GM12878 (cell line): Measurements from ENCODE around the gene MEI1. TPM values are rescaled to one million over a fixed set of nuclear protein-coding genes. Genes with fewer than 3 reads are reported as not detected.

Experiments
- ATAC-seq: fragments of 200-7000 bp; cut with Tn5 transposase; 3 replicates; pipeline ENCODE4 v1.9.1; 2020; ENCODE audit warnings: mild to moderate bottlenecking, moderate library complexity
- BruUV-seq: library from RNA; stranded (reverse); fragments of 400-500 nt; replicated peaks from 2 replicates; lab custom pipeline; 2021; lab: Mats Ljungman, UMichigan
- CTCF ChIA-PET: fragments of 300-600 bp; sonication (Branson Sonifier 250); formaldehyde crosslinking; extraction: SDS; loops from one replicate; lab custom pipeline; 2021; ENCODE audit warnings: inconsistent platforms; lab: Yijun Ruan, JAX
- POLR2A ChIA-PET: fragments of 350-600 bp; formaldehyde crosslinking; extraction: SDS; loops from one replicate; lab custom pipeline; 2021; ENCODE audit warnings: inconsistent platforms; lab: Charles Lee
- RAD21 ChIA-PET: fragments of 300-600 bp; sonication (Branson Sonifier 250); formaldehyde crosslinking; loops from one replicate; lab custom pipeline; 2023; ENCODE audit warnings: antibody characterized with exemption; ENCODE audit not compliant: unreplicated experiment; lab: Charles Lee
- SMC1A ChIA-PET: fragments of 300-600 bp; sonication (Branson Sonifier 250); formaldehyde crosslinking; loops from one replicate; lab custom pipeline; 2023; ENCODE audit not compliant: unreplicated experiment, uncharacterized antibody; lab: Charles Lee
- DNase-seq: peaks from one replicate; pipeline ENCODE4 v3.0.0-alpha.2; 2011; ENCODE audit warnings: low read depth, low spot score
- FAIRE-seq: peaks from 3 replicates; lab custom pipeline; 2011; peaks lifted over from hg19 to GRCh38; lab: Jason Lieb, UNC
- H2AFZ ChIP-seq: 2 replicates; pipeline ENCODE4 v1.6.0; 2011; ENCODE audit warnings: low read depth, low read length, control low read depth; ENCODE audit not compliant: control insufficient read depth
- H3K27ac ChIP-seq: 2 replicates; pipeline ENCODE4 v1.5.1; 2011; ENCODE audit warnings: control low read depth; ENCODE audit not compliant: control insufficient read depth, insufficient read depth
- H3K27me3 ChIP-seq, 2 experiments: replicated peaks in 1 of 2; 2 replicates each; pipeline versions ENCODE4 v1.6.0 to v1.6.1; 2011; ENCODE audit warnings: low read length in 1 of 2; ENCODE audit not compliant: control insufficient read depth in 2 of 2, insufficient read depth in 2 of 2
- H3K36me3 ChIP-seq, 2 experiments: 2 replicates each; pipeline ENCODE4 v1.5.1; 2011; ENCODE audit warnings: low read length in 1 of 2; ENCODE audit not compliant: control insufficient read depth in 2 of 2, insufficient read depth in 2 of 2
- H3K4me1 ChIP-seq: 2 replicates; pipeline ENCODE4 v1.6.1; 2011; ENCODE audit warnings: mild to moderate bottlenecking, low read length, moderate library complexity, mixed read lengths; ENCODE audit not compliant: control insufficient read depth, insufficient read depth
- H3K4me2 ChIP-seq: 2 replicates; pipeline ENCODE4 v1.6.0; 2011; ENCODE audit warnings: control low read depth; ENCODE audit not compliant: control insufficient read depth, insufficient read depth
- H3K4me3 ChIP-seq: fragments of 200-600 bp; sonication (generic); 2 replicates; pipeline ENCODE4 v1.5.1; 2016
- H3K79me2 ChIP-seq: 2 replicates; pipeline ENCODE4 v1.6.0; 2011; ENCODE audit warnings: low read length; ENCODE audit not compliant: control insufficient read depth, insufficient read depth
- H3K9ac ChIP-seq: 2 replicates; pipeline ENCODE4 v1.8.0; 2011; ENCODE audit warnings: low read length, control low read depth, mixed read lengths; ENCODE audit not compliant: control insufficient read depth, insufficient read depth
- H3K9me3 ChIP-seq: replicated peaks from 3 replicates; pipeline ENCODE4 v1.5.1; 2011; ENCODE audit warnings: mild to moderate bottlenecking, low read length; ENCODE audit not compliant: control insufficient read depth, insufficient read depth
- H4K20me1 ChIP-seq: 2 replicates; pipeline ENCODE4 v1.6.0; 2011; ENCODE audit not compliant: control insufficient read depth, insufficient read depth
- BMI1 ChIP-seq: fragments of 450-650 bp; IDR thresholded peaks from 2 replicates; pipeline ENCODE4 v1.6.1; 2016; ENCODE audit warnings: mild to moderate bottlenecking, moderate library complexity, borderline replicate concordance
- CHD4 ChIP-seq: fragments of 200-600 bp; sonication (generic); IDR thresholded peaks from 2 replicates; pipeline ENCODE4 v1.6.1; 2016; ENCODE audit warnings: mild to moderate bottlenecking
- CUX1 ChIP-seq: IDR thresholded peaks from 2 replicates; pipeline ENCODE4 v1.6.1; 2012; ENCODE audit warnings: improper control_type of control experiment, low read depth, low read length; ENCODE audit not compliant: insufficient replicate concordance
- HDGF ChIP-seq: fragments of 450-650 bp; IDR thresholded peaks from 2 replicates; pipeline ENCODE4 v1.6.1; 2016; ENCODE audit warnings: antibody characterized with exemption
- HSF1 ChIP-seq: fragments of 150-350 bp; IDR thresholded peaks from 2 replicates; pipeline ENCODE4 v1.6.1; 2014; ENCODE audit warnings: mild to moderate bottlenecking, low read depth, low read length
- KDM1A ChIP-seq: fragments of 200-600 bp; sonication (generic); IDR thresholded peaks from 2 replicates; pipeline ENCODE4 v1.6.1; 2016; ENCODE audit warnings: borderline replicate concordance
- NRF1 ChIP-seq: conservative IDR thresholded peaks from 2 replicates; pipeline ENCODE4 v1.6.1; 2011; ENCODE audit warnings: mild to moderate bottlenecking, low read depth, low read length, improper control_type of control experiment
- POLR2A ChIP-seq: IDR thresholded peaks from 2 replicates; pipeline ENCODE4 v1.6.1; 2011; ENCODE audit warnings: low read depth, mild to moderate bottlenecking, low read length
- SREBF2 ChIP-seq: IDR thresholded peaks from 2 replicates; pipeline ENCODE4 v1.6.1; 2012; ENCODE audit warnings: mild to moderate bottlenecking, low read length
- YY1 ChIP-seq: IDR thresholded peaks from 2 replicates; pipeline ENCODE4 v1.6.1; 2011; ENCODE audit warnings: low read depth, mild to moderate bottlenecking, low read length
- WGBS: methylation state at CpG from one replicate; pipeline ENCODE4 v1.1.6; 2016; ENCODE audit warnings: low lambda C conversion rate; ENCODE audit not compliant: insufficient replicate concordance, insufficient coverage; ENCODE audit errors: missing lambda C conversion rate; 5-methylcytosine and 5-hydroxymethylcytosine counted together
- in situ Hi-C: fragments of 300-500 bp; cut with MboI; formaldehyde crosslinking; loops from 9 replicates; pipeline ENCODE4 v1.14.3; 2018; ENCODE audit warnings: mixed read lengths
- intact Hi-C: fragments of 100-400 bp; cut with micrococcal nuclease; formaldehyde crosslinking; loops from one replicate; pipeline ENCODE4 v1.14.2; 2022; ENCODE audit not compliant: unreplicated experiment
- polyA plus RNA-seq, 11 experiments: library from polyadenylated mRNA; depleted of rRNA in 4 of 11; unstranded in 6 of 11; stranded (reverse) in 5 of 11; fragments of >200 nt; fragmentation: Nextera tagmentation in 4 of 11; fragmentation: Illumina TruSeq in 1 of 11; extraction: Ambion mirVana in 4 of 11; extraction: Trizol in 1 of 11; gene quantifications; 1 replicate in 1 of 11; 2 replicates in 10 of 11; pipeline versions ENCODE4 v1.2.1 to v1.2.3, GENCODE V29; 2011 to 2016; ENCODE audit warnings: inconsistent platforms in 2 of 11, missing spikeins in 2 of 11, low read depth in 1 of 11
- total RNA-seq, 4 experiments: library from RNA; depleted of rRNA in 3 of 4; stranded (reverse); fragments of >200 nt in 3 of 4; fragmentation: Illumina TruSeq in 1 of 4; extraction: Trizol in 1 of 4; gene quantifications; 2 replicates each; pipeline versions ENCODE4 v1.2.1 to v1.2.3, GENCODE V29; 2013 to 2021

Gene MEI1
- total and polyA plus RNA-seq, 10 of the 15 experiments (the other 5 are each of a cell fraction or from before 2014, with no cell fraction given), result 27.9 to 48.9 (median 35.8) TPM

GRCh38 chr22:41813726-41814410, 114.6 kb downstream of the MEI1 start:
- Histone ChIP-seq H3K9ac (no peak overlapping the region), H3K4me1 (no peaks in the 10 kb centered on the region), H4K20me1 (no peaks in the 10 kb centered on the region), H3K4me2 (no peak overlapping the region), H3K9me3 (no peaks in the 10 kb centered on the region), H3K79me2 (no peaks in the 10 kb centered on the region; the same call in 1 of the 2 replicates), H3K27me3 (no peaks in the 10 kb centered on the region), H3K4me3 (no peak overlapping the region), H3K36me3 (peaks cover 17 to 19% of the 10 kb centered on the region in 2 experiments), H3K27ac (no peak overlapping the region), H2AFZ (no peak overlapping the region)
- FAIRE-seq (no peak), DNase-seq (no peak), ATAC-seq (no peak)
- ChIA-PET CTCF (interaction anchor here (0.6 to 2.8 kb wide), 3 partner anchors 98 to 117 kb away, joined by 3 to 8 read pairs (median 4); no protein-coding TSS in a partner anchor), SMC1A (no interaction called here), POLR2A (no interaction called here), RAD21 (no interaction called here)
- no peak for TF ChIP-seq CHD4
- TF ChIP-seq SREBF2, result no peak
- no peak for TF ChIP-seq HDGF
- no peak for TF ChIP-seq POLR2A
- no peak for TF ChIP-seq BMI1
- no peak for TF ChIP-seq NRF1
- TF ChIP-seq KDM1A, result no peak
- no peak for TF ChIP-seq CUX1
- TF ChIP-seq YY1, result no peak
- TF ChIP-seq HSF1, result no peak
- 92% methylated on average over 9 of the region's 9 CpGs for WGBS
- intact Hi-C loops (no loop called here), in situ Hi-C loops (no loop called here)
- BruUV-seq, result no TSS peak
